ENCODE results near the gene POMGNT2.

Gene POMGNT2

GRCh38 chr3:43144761-43145490, 39.0 kb upstream of the POMGNT2 start:
- ChIA-PET CTCF (no interaction called here), POLR2A (no interaction called here)
- DNase-seq (ENCODE audit: extremely low spot score), result no peak
- no peak for TF ChIP-seq CTCF (IDR thresholded peaks at IDR 0.05; ENCODE audit: control extremely low read depth, extremely low read depth, low read depth, missing control alignments)

- CTCF ChIA-PET, result no interaction called here
- POLR2A ChIA-PET, result no interaction called here
- no peak for DNase-seq (ENCODE audit: extremely low spot score)
- TF ChIP-seq CTCF (IDR thresholded peaks at IDR 0.05; ENCODE audit: control extremely low read depth, extremely low read depth, low read depth, missing control alignments), result no peak
These were observed 36.6 kb upstream of the POMGNT2 start for GRCh38 chr3:43142472-43142871.

GRCh38 chr3:43138488-43139231, 32.8 kb upstream of the POMGNT2 start:
- no peak for DNase-seq (ENCODE audit: extremely low spot score)
- POLR2A ChIA-PET, result no interaction called here
- TF ChIP-seq CTCF (IDR thresholded peaks at IDR 0.05; ENCODE audit: control extremely low read depth, extremely low read depth, low read depth, missing control alignments), result no peak
- CTCF ChIA-PET, result no interaction called here

GRCh38 chr3:43132870-43133636, 27.2 kb upstream of the POMGNT2 start:
- no peak for TF ChIP-seq CTCF (IDR thresholded peaks at IDR 0.05; ENCODE audit: control extremely low read depth, extremely low read depth, low read depth, missing control alignments)
- DNase-seq (ENCODE audit: extremely low spot score), result no peak
- POLR2A ChIA-PET, result no interaction called here
- CTCF ChIA-PET, result no interaction called here

- ChIA-PET CTCF (no interaction called here), POLR2A (no interaction called here)
- no peak for TF ChIP-seq CTCF (IDR thresholded peaks at IDR 0.05; ENCODE audit: control extremely low read depth, extremely low read depth, low read depth, missing control alignments)
These were observed 26.3 kb upstream of the POMGNT2 start for GRCh38 chr3:43132193-43132592.

GRCh38 chr3:43128464-43128863, 22.6 kb upstream of the POMGNT2 start:
- DNase-seq (ENCODE audit: extremely low spot score), result no peak
- ChIA-PET POLR2A (no interaction called here), CTCF (interaction anchor here (2.4 kb wide), 1 partner anchor 8 kb away, joined by 8 read pairs; no protein-coding TSS in a partner anchor)
- no peak for TF ChIP-seq CTCF (IDR thresholded peaks at IDR 0.05; ENCODE audit: control extremely low read depth, extremely low read depth, low read depth, missing control alignments)

More at GRCh38 chr3:43132193-43132592, 26.3 kb upstream of the POMGNT2 start:
- DNase-seq (ENCODE audit: extremely low spot score), result no peak

Data from GM10248 (cell line).